HG03442 (cell line): ENCODE measurements around the gene RAET1G.

ENCODE experiments used
- ATAC-seq: cut with Tn5 transposase; IDR thresholded peaks from one replicate; pipeline ENCODE4 v1.9.1; 2021; ENCODE audit warnings: mild to moderate bottlenecking, moderate library complexity; ENCODE audit not compliant: unreplicated experiment

The RAET1G gene

GRCh38 chr6:149871182-149871581 lies 51.7 kb downstream of the RAET1G start:
- no peak for ATAC-seq

- no peak for ATAC-seq
Observed at GRCh38 chr6:149869275-149869892, 53.5 kb downstream of the RAET1G start.

- no peak for ATAC-seq
Observed at GRCh38 chr6:149867876-149868640, 54.9 kb downstream of the RAET1G start.
